ENCODE results near the gene EFCAB5.
"Not testable (repeated sequence)": the region's sequence is repeated elsewhere in the genome, so short reads cannot be mapped to it uniquely, and the experiment has no call there.

Gene EFCAB5

GRCh38 chr17:30005709-30006320 is 64.4 kb downstream of the EFCAB5 start:
- no peak for DNase-seq (ENCODE audit: low spot score)

DNA sequence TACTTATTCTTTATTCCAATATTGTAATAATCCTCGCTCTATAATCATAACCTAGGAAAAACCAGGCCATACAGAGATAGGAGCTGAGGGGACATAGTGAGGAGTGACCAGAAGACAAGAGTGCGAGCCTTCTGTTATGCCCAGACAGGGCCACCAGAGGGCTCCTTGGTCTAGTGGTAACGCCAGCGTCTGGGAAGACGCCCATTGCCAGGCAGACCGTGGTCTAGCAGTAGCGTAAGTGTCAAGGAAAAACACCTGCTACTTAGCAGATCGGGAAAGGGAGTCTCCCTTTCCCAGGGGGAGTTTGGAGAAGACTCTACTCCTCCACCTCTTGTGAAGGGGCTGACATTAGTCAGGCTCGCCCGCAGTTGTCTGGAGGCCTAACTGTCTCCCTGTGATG is 70.5 kb downstream of the EFCAB5 start:
- not testable (repeated sequence) for DNase-seq (ENCODE audit: low spot score)

DNA sequence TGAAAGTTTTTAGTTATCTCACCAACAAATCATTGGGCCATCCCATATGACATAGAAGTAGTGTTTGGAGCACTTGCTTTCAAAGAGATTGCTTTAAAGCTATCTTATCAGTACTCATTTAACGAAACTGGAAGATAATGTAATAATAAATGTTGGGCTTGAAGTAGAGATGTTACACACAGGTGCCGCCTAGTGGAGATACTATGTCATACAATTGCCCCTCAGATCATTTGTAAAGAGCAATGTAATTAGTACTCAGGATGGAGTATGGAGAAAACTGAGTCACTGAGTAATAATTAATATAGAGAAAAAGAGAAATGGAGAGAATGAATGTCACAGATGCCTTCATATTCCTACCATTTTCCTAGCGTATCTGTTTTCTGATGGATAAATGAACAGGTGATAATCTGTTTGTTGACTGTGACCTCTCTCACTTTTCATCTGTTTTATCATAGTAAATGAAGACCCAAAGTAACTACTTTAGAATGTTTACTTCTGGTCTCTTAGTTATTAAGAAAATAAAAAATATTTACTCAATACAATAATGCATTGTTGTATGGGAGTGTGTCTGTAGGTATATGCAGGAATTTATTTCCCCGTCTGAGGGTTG is 80.4 kb downstream of the EFCAB5 start:
- peak; percentile 50 for DNase-seq (ENCODE audit: low spot score)

GRCh38 chr17:30025325-30025724 is 83.9 kb downstream of the EFCAB5 start:
- DNase-seq (ENCODE audit: low spot score), result not testable (repeated sequence)

DNA sequence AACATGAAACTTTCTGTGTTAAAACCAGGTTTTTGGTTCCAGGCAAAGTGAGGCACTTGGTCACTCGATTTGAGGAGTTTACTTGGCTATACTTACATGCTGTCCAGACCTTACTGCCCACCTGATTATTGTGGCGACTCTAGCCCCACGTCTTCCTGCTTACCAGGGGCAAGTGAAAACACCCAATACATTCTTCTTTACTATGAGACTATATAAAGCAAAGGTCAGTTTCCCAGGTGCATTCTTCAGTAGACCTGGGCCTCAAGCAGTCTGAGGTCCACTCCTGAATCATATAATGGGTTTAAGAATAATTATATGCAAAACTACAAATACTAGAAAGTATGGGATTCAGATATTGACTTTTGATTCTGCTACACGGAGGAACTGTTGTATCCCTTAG is 86.2 kb downstream of the EFCAB5 start:
- DNase-seq (ENCODE audit: low spot score), result no peak

- DNase-seq (ENCODE audit: low spot score), result no peak
Measured at GRCh38 chr17:30031214-30031869, 89.9 kb downstream of the EFCAB5 start.

GRCh38 chr17:30035369-30035768 is 93.9 kb downstream of the EFCAB5 start:
- DNase-seq (ENCODE audit: low spot score), result no peak

GRCh38 chr17:30040719-30041518 is 99.5 kb downstream of the EFCAB5 start:
- not testable (repeated sequence) for DNase-seq (ENCODE audit: low spot score)

DNA sequence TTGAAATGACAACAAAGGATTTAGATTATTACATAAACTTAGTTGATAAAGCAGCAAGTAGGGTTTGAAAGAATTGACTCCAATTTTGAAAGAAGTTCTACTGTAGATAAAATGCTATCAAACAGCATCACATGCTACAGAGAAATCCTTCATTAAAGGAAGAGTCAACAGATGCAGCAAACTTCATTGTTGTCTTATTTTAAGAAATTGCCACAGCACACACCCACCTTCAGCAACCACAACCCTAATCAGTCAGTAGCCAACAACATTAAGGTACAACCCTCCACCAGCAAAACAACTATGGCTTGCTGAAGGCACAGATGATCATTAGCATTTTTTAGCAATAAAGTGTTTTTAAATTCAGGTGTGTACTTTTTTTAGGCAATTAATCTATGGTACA is 100.1 kb downstream of the EFCAB5 start:
- DNase-seq (ENCODE audit: low spot score), result no peak

DNA sequence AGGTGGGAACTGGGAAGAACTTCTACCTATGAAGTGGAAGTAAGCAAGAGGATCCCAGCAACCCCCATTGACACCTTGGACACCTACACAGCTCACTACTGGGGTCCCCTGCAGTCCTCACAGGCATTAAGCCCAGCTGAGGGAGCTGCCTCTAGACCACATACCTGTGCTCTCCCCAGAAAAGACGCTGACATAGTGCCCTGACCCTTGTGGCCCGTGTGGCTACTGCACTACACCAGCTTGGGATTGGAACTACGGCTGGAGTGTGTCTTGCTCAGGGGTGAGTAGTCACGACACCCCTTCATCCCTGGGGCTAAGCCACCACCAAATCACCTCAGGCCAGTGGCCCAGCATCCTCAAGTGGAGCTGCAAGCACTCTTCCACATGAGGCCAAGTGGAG is 120.9 kb downstream of the EFCAB5 start:
- DNase-seq (ENCODE audit: low spot score), result no peak

DNA sequence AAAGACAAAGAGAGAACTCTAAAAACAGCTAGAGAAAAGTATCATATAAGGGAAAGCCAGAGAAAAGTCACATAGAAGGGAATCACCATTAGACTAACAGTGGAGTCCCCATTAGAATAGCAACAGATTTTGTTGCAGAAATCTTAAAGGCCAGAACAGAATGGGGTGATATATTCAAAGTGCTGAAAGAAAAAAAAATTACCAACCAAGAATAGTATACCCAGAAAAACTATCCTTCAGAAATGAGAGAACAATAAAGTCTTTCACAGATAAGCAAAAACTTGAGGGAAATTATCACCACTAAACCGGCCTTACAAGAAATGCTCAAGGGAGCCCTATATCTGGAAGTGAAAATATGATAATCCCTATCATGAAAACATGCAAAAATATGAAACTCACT is 123.3 kb downstream of the EFCAB5 start:
- DNase-seq (ENCODE audit: low spot score), result no peak

GRCh38 chr17:30068465-30068864 is 127.0 kb downstream of the EFCAB5 start:
- no peak for DNase-seq (ENCODE audit: low spot score)

- no peak for DNase-seq (ENCODE audit: low spot score)
Measured at GRCh38 chr17:30074254-30074653, 132.8 kb downstream of the EFCAB5 start.

DNA sequence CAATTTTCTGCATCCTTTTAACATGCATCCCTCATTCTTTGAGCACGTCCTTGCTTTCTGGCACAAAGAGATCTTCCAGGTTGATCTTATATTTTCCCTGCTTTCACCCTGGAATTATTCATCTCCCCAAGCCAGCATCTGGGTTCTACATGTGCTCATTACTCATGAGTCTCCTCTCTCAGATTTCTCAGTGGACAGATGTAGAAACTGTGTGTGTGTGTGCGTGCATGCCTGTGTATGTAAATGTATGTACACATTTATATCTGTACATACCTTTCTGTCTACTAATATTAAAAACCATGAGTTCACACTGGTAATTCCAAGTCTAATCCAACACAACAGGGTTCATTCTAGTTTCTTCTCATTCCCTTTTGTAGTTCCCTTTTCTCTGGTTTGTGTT is 133.3 kb downstream of the EFCAB5 start:
- no peak for DNase-seq (ENCODE audit: low spot score)

- DNase-seq (ENCODE audit: low spot score), result no peak
Measured at GRCh38 chr17:30082773-30083172, 141.3 kb downstream of the EFCAB5 start.

- DNase-seq (ENCODE audit: low spot score), result no peak
Measured at GRCh38 chr17:30084788-30085187, 143.4 kb downstream of the EFCAB5 start.

DNA sequence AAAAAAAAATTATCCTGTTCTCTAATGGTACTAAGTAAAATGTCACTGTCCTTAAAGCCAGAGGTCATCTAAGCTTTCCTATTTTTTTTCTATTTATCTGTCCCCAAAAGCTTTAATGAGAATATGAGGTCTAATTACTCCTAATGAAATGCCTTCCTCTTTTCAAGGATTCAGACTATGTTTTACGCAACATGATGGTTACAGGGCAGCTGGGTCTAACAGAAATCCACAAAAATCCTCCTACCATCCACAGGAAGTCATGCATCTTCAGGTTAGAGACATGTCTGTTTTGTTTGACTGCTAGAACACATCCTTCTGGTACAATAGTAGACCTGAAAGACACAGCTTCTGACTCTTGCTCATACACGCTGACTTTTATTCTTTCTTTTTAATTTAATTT is 145.5 kb downstream of the EFCAB5 start:
- DNase-seq (ENCODE audit: low spot score), result no peak

DNA sequence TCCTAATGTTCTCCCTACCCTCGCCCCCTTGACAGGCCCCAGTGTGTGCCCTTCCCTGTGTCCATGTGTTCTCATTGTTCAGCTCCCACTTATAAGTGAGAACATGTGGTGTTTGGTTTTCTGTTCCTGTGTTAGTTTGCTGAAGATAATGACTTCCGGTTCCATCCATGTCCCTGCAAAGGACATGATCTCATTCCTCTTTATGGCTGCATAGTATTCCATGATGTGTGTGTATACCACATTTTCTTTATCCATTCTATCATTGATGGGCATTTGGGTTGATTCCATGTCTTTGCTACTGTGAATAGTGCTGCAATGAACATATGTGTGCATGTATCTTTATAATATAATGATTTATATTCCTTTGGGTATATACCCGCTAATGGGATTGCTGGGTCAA is 146.0 kb downstream of the EFCAB5 start:
- not testable (repeated sequence) for DNase-seq (ENCODE audit: low spot score)

- DNase-seq (ENCODE audit: low spot score), result no peak
Measured at GRCh38 chr17:30091121-30091670, 149.8 kb downstream of the EFCAB5 start.

- DNase-seq (ENCODE audit: low spot score), result peak; percentile 67
Measured at GRCh38 chr17:30091771-30092170, 150.3 kb downstream of the EFCAB5 start.

DNA sequence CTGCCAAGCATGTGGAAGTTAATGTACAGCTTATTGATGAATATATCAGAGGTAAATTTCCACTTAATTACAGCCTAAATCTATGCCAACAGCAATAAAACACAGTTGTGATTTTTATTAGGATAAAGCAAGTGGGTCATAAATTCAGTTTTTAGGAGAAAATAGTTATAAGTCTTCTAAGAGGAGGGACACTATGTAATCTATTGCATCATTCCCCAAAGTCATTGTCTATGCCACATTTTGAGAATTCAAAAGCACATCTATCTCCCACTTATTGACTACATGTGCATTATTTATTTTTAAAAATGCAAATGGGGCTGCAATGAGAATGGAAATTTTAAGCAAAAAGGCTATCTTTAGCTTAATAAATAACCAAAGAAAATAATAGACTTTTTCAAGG is 151.5 kb downstream of the EFCAB5 start:
- no peak for DNase-seq (ENCODE audit: low spot score)

DNA sequence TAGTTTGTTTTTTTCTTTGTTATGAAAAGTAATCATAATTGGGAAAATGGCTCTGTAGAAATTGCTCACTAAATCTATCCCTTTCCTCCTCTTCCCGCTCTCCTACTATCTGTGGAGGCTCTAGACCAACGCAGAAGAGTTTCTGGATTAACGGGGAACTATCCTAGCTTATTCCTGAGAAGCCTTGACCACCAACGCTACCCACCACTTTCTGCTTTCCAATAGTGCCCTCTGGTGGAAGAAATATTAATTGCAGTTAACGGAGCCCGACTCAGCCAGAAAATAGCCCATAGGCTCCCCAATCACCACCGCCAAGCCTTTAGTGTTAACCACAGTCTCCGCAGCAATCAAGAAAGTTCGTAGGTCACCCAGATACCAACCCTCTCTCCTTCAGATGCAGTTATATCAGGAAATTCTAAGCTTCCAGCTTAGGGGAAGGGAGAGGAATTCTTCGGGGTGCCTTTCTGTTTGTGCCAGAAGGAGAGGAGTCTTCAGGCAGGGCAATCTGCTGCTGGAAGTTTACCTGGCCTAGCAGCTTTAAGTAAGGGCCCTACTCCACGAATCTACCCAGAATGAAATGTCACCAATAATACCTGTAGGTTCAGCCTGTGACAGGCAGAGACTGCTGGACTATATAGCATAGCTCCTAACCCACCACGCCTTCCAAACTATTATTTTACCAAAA is 152.2 kb downstream of the EFCAB5 start:
- peak; percentile 84 for DNase-seq (ENCODE audit: low spot score)

All from GM03348 (cell line).